Sigmoid colon (tissue), 7 donors: ENCODE data around the gene TCF12. TPM values are rescaled to one million over a fixed set of nuclear protein-coding genes. Genes with fewer than 3 reads are reported as not detected.

ENCODE experiments used
- DNase-seq: peaks from one replicate; pipeline ENCODE4 v3.0.0-alpha.2; 2019
- H3K27ac ChIP-seq, 4 donors: fragments of 200-600 bp; sonication (generic); one replicate each; pipeline ENCODE4 v1.5.1; 2016 to 2019; ENCODE audit warnings: mild to moderate bottlenecking in 1 of 4
- H3K27me3 ChIP-seq, 3 donors: fragments of 200-600 bp; sonication (generic); one replicate each; pipeline ENCODE4 v1.5.1; 2019; ENCODE audit warnings: mild to moderate bottlenecking in 1 of 3
- H3K36me3 ChIP-seq, 4 donors: fragments of 200-600 bp; sonication (generic); one replicate each; pipeline ENCODE4 v1.5.1; 2016 to 2019
- H3K4me1 ChIP-seq, 4 donors: fragments of 200-600 bp; sonication (generic); one replicate each; pipeline ENCODE4 v1.5.1; 2017 to 2019
- H3K4me3 ChIP-seq, 4 donors: fragments of 200-600 bp; sonication (generic); one replicate each; pipeline ENCODE4 v1.5.1; 2017 to 2019; ENCODE audit warnings: mild to moderate bottlenecking in 2 of 4, moderate library complexity in 1 of 4
- H3K9me3 ChIP-seq, 4 donors: fragments of 200-600 bp in 3 of 4; sonication (generic) in 3 of 4; one replicate each; pipeline versions ENCODE4 v1.5.1 to v1.6.1; 2013 to 2019
- CTCF ChIP-seq, 4 experiments: fragments of 450-650 bp in 3 of 4; fragments of 200-600 bp in 1 of 4; IDR thresholded peaks; one replicate each; pipeline ENCODE4 v1.5.1; 2016 to 2019; ENCODE audit warnings: antibody characterized with exemption in 4 of 4, mild to moderate bottlenecking in 3 of 4, moderate library complexity in 2 of 4
- EP300 ChIP-seq, 4 donors: sonication (generic); formaldehyde crosslinking; IDR thresholded peaks; one replicate each; pipeline ENCODE4 v1.6.1; 2017; ENCODE audit warnings: antibody characterized with exemption in 4 of 4
- POLR2A ChIP-seq, 2 donors: fragments of 450-650 bp; IDR thresholded peaks; one replicate each; pipeline ENCODE4 v1.6.1; 2016; ENCODE audit warnings: antibody characterized with exemption in 2 of 2, mild to moderate bottlenecking in 2 of 2, moderate library complexity in 2 of 2
- POLR2AphosphoS5 ChIP-seq, 4 donors: sonication (generic); formaldehyde crosslinking; IDR thresholded peaks; one replicate each; pipeline ENCODE4 v1.6.1; 2017; ENCODE audit warnings: antibody characterized with exemption in 4 of 4
- WGBS, 2 donors: extraction: QIAGEN DNeasy Blood & Tissue Kit; methylation state at CpG; one replicate each; pipeline ENCODE4 v1.1.7; 2013; 5-methylcytosine and 5-hydroxymethylcytosine counted together
- intact Hi-C: fragments of 100-400 bp; cut with DNase I; formaldehyde crosslinking; loops from one replicate; pipeline ENCODE4 v1.15.1; 2023
- polyA plus RNA-seq, 3 donors: library from polyadenylated mRNA; stranded (reverse); fragments of 200-250 nt; gene quantifications; one replicate each; pipeline ENCODE4 v1.2.3, GENCODE V29; 2013
- total RNA-seq, 4 donors: library from RNA; depleted of rRNA; stranded (reverse); fragments of >200 nt; gene quantifications; one replicate each; pipeline ENCODE4 v1.1.0, GENCODE V29; 2016
- donor health status: healthy with polysubstance abuse.
- donor health status: Bipolar disorder and iron deficiency.
- donor health status: healthy.

Gene TCF12
- total and polyA plus RNA-seq, 7 donors, result 13.2 to 147 (median 77.8) TPM

GRCh38 chr15:57320631-57321220 lies 402.3 kb downstream of the TCF12 start:
- H3K9me3 ChIP-seq, result no peaks in the 10 kb centered on the region
- no peak for DNase-seq
- no peaks in the 10 kb centered on the region for H3K27me3 ChIP-seq
- H3K27ac ChIP-seq, result peak overlapping the region in 1 of 4 donors; percentile 28
- TF ChIP-seq CTCF (IDR thresholded peaks at IDR 0.05) (no peak), EP300 (IDR thresholded peaks at IDR 0.05) (no peak), POLR2A (IDR thresholded peaks at IDR 0.05) (no peak), POLR2AphosphoS5 (IDR thresholded peaks at IDR 0.05) (no peak)
- peaks cover 0 to 4% (median 0%) of the 10 kb centered on the region in 4 donors for H3K4me1 ChIP-seq
- no peaks in the 10 kb centered on the region for H3K36me3 ChIP-seq
- WGBS, 2 donors, result 69 to 87% methylated on average over 17 of the region's 17 CpGs
- intact Hi-C loops, result no loop called here
- no peak overlapping the region for H3K4me3 ChIP-seq

GRCh38 chr15:57321485-57321884 lies 403.0 kb downstream of the TCF12 start:
- intact Hi-C loops, result no loop called here
- DNase-seq, result no peak
- TF ChIP-seq POLR2AphosphoS5 (IDR thresholded peaks at IDR 0.05) (no peak), CTCF (IDR thresholded peaks at IDR 0.05) (no peak), EP300 (IDR thresholded peaks at IDR 0.05) (no peak), POLR2A (IDR thresholded peaks at IDR 0.05) (no peak)
- peaks cover 0 to 4% (median 0%) of the 10 kb centered on the region in 4 donors for H3K4me1 ChIP-seq
- no peak overlapping the region for H3K4me3 ChIP-seq
- 91 to 96% methylated on average over 3 of the region's 3 CpGs for WGBS, 2 donors
- H3K9me3 ChIP-seq, result no peaks in the 10 kb centered on the region
- H3K27me3 ChIP-seq, result no peaks in the 10 kb centered on the region
- no peaks in the 10 kb centered on the region for H3K36me3 ChIP-seq
- no peak overlapping the region for H3K27ac ChIP-seq

GRCh38 chr15:57321973-57322601 lies 403.6 kb downstream of the TCF12 start:
- intact Hi-C loops, result no loop called here
- no peaks in the 10 kb centered on the region for H3K27me3 ChIP-seq
- H3K9me3 ChIP-seq, result no peaks in the 10 kb centered on the region
- H3K36me3 ChIP-seq, result no peaks in the 10 kb centered on the region
- H3K4me3 ChIP-seq, result no peak overlapping the region
- no peak overlapping the region for H3K27ac ChIP-seq
- DNase-seq, result no peak
- TF ChIP-seq POLR2AphosphoS5 (IDR thresholded peaks at IDR 0.05) (no peak), CTCF (IDR thresholded peaks at IDR 0.05) (no peak), EP300 (IDR thresholded peaks at IDR 0.05) (no peak), POLR2A (IDR thresholded peaks at IDR 0.05) (no peak)
- peaks cover 0 to 4% (median 0%) of the 10 kb centered on the region in 4 donors for H3K4me1 ChIP-seq
- 53 to 63% methylated on average over 13 of the region's 13 CpGs for WGBS, 2 donors

GRCh38 chr15:57322602-57323250 lies 404.3 kb downstream of the TCF12 start:
- intact Hi-C loops, result no loop called here
- 95 to 96% methylated on average over 11 of the region's 11 CpGs for WGBS, 2 donors
- DNase-seq, result no peak
- TF ChIP-seq POLR2AphosphoS5 (IDR thresholded peaks at IDR 0.05) (no peak), POLR2A (IDR thresholded peaks at IDR 0.05) (no peak), CTCF (IDR thresholded peaks at IDR 0.05) (no peak), EP300 (IDR thresholded peaks at IDR 0.05) (no peak)
- no peak overlapping the region for H3K27ac ChIP-seq
- H3K27me3 ChIP-seq, result no peaks in the 10 kb centered on the region
- H3K36me3 ChIP-seq, result no peaks in the 10 kb centered on the region
- no peaks in the 10 kb centered on the region for H3K9me3 ChIP-seq
- H3K4me3 ChIP-seq, result no peak overlapping the region
- peaks cover 0 to 4% (median 0%) of the 10 kb centered on the region in 4 donors for H3K4me1 ChIP-seq
